ENCODE measurements around the gene PSMC3. TPM values are rescaled to one million over a fixed set of nuclear protein-coding genes. Genes with fewer than 3 reads are reported as not detected.

The PSMC3 gene
- total RNA-seq, 1 experiment from 2014 or later = 162 TPM

DNA sequence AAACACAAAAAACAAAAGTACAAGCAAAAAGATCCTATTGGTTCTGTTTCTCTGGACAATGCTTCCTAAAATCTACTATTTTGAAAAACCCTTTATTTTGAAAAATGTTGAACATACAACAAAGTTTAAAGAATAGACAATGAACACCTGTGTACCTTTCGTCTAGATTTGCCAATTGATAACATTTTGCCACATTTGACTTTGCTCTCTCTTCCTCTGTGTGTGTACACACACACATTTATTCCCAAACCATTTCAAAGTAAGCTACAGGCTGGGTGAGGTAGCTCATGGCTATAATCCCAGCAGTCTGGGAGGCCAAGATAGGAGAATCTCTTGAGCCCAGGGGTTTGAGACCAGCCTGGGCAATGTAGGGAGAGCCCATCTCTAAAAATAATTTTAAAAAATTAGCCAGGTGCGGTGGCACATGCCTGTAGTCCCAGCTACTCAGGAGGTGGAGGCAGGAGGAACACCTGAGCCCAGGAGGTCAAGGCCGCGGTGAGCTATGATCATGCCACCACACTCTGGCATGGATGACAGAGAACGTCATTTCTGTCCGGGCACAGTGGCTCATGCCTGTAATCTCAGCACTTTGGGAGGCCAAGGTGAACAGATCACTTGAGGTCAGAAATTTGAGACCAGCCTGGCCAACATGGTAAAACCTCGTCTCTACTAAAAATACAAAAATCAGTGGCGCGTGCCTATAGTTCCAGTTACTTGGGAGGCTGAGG lies 5.3 kb upstream of the PSMC3 start:
- TF ChIP-seq, protein P1, sequence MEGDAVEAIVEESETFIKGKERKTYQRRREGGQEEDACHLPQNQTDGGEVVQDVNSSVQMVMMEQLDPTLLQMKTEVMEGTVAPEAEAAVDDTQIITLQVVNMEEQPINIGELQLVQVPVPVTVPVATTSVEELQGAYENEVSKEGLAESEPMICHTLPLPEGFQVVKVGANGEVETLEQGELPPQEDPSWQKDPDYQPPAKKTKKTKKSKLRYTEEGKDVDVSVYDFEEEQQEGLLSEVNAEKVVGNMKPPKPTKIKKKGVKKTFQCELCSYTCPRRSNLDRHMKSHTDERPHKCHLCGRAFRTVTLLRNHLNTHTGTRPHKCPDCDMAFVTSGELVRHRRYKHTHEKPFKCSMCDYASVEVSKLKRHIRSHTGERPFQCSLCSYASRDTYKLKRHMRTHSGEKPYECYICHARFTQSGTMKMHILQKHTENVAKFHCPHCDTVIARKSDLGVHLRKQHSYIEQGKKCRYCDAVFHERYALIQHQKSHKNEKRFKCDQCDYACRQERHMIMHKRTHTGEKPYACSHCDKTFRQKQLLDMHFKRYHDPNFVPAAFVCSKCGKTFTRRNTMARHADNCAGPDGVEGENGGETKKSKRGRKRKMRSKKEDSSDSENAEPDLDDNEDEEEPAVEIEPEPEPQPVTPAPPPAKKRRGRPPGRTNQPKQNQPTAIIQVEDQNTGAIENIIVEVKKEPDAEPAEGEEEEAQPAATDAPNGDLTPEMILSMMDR (IDR thresholded peaks at IDR 0.05; ENCODE audit: unreplicated experiment) = no peak
- no TSS peak for BruUV-seq (replicated peaks)
- Mint-ChIP-seq H3K9me3 (ENCODE audit: unreplicated experiment) (no peaks in the 10 kb centered on the region), H3K36me3 (ENCODE audit: insufficient read depth, unreplicated experiment) (peaks cover under 1% of the 10 kb centered on the region), H3K27me3 (ENCODE audit: insufficient read depth, unreplicated experiment) (no peaks in the 10 kb centered on the region), H3K4me1 (ENCODE audit: insufficient read depth, unreplicated experiment) (no peaks in the 10 kb centered on the region), H3K27ac (ENCODE audit: low read depth, unreplicated experiment) (no peak overlapping the region), H3K4me3 (ENCODE audit: unreplicated experiment) (no peak overlapping the region)
- intact Hi-C loops (cut with micrococcal nuclease) = no loop called here
- DNase-seq (ENCODE audit: unreplicated experiment) = no peak
- ChIA-PET CTCF (interaction anchor here (0.7 kb wide), 1 partner anchor 16 kb away, joined by 3 read pairs; no protein-coding TSS in a partner anchor), POLR2A (interaction anchor here (0.8 kb wide), 1 partner anchor 12 kb away, joined by 5 read pairs; no protein-coding TSS in a partner anchor)

DNA sequence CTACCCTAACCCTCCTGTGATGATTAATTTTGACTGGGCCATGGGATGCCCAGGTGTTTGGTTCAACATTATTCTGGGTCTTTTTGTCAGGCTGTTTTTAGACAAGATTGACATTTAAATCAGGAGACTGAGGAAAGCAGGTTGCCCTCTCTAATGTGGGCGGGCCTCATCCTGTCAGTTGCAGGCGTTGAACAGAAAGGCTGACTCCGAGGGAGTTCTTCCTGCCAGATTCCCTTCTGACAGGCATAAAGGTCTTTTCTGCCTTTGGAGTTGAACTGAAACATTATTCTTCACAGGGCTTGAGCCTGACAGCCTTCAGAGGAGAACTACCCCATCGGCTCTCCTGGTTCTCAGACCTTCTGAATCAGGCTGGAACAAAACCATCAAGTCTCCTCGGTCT lies 4.3 kb upstream of the PSMC3 start:
- peaks cover 8% of the 10 kb centered on the region for H3K4me1 Mint-ChIP-seq (ENCODE audit: insufficient read depth, unreplicated experiment)
- no peaks in the 10 kb centered on the region for H3K9me3 Mint-ChIP-seq (ENCODE audit: unreplicated experiment)
- TF ChIP-seq, protein P1 (IDR thresholded peaks at IDR 0.05; ENCODE audit: unreplicated experiment) = no peak
- H3K36me3 Mint-ChIP-seq (ENCODE audit: insufficient read depth, unreplicated experiment) = peaks cover 9% of the 10 kb centered on the region
- CTCF ChIA-PET = no interaction called here
- POLR2A ChIA-PET = no interaction called here
- no peak for DNase-seq (ENCODE audit: unreplicated experiment)
- H3K4me3 Mint-ChIP-seq (ENCODE audit: unreplicated experiment) = no peak overlapping the region
- BruUV-seq (replicated peaks) = no TSS peak
- H3K27ac Mint-ChIP-seq (ENCODE audit: low read depth, unreplicated experiment) = no peak overlapping the region
- intact Hi-C loops (cut with micrococcal nuclease) = no loop called here
- no peaks in the 10 kb centered on the region for H3K27me3 Mint-ChIP-seq (ENCODE audit: insufficient read depth, unreplicated experiment)

DNA sequence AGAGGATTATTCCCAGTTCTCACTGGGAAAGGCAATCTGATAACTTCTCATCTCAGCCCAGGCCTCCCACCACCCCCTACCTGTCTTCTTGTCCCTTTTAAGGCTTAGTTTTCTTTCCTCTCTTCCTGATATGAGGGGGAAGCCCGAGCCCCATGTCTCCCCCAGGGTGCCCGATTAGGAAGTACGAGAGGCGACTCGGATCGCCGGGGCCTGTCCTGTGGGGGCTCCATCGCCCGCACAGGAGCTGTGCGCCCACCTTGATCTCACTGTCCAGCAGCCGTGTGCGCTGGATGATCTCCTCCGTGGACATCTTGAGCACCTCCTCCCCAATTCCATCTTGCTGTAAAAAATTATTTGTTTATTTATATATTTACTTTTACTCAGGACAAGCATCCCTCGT lies 628 bp downstream of the PSMC3 start:
- no peaks in the 10 kb centered on the region for H3K9me3 Mint-ChIP-seq (ENCODE audit: unreplicated experiment)
- TF ChIP-seq, protein P1 (IDR thresholded peaks at IDR 0.05; ENCODE audit: unreplicated experiment) = no peak
- peak overlapping the region; percentile 100 for H3K27ac Mint-ChIP-seq (ENCODE audit: low read depth, unreplicated experiment)
- H3K36me3 Mint-ChIP-seq (ENCODE audit: insufficient read depth, unreplicated experiment) = peaks cover 49% of the 10 kb centered on the region
- intact Hi-C loops (cut with micrococcal nuclease) = no loop called here
- ChIA-PET CTCF (interaction anchor here (1.1 to 2.7 kb wide), 3 partner anchors 13 to 18 kb away, joined by 5 to 8 read pairs (median 8); no protein-coding TSS in a partner anchor), POLR2A (interaction anchor here (0.6 to 4.4 kb wide), 9 partner anchors 9 to 177 kb away, joined by 3 to 75 read pairs (median 9); partner anchors contain the start of genes ACP2, PTPMT1 and SLC39A13)
- BruUV-seq (replicated peaks) = TSS peak; percentile 62
- peaks cover 17% of the 10 kb centered on the region for H3K4me1 Mint-ChIP-seq (ENCODE audit: insufficient read depth, unreplicated experiment)
- no peaks in the 10 kb centered on the region for H3K27me3 Mint-ChIP-seq (ENCODE audit: insufficient read depth, unreplicated experiment)
- peak overlapping the region; percentile 98 for H3K4me3 Mint-ChIP-seq (ENCODE audit: unreplicated experiment)
- DNase-seq (ENCODE audit: unreplicated experiment) = no peak

DNA sequence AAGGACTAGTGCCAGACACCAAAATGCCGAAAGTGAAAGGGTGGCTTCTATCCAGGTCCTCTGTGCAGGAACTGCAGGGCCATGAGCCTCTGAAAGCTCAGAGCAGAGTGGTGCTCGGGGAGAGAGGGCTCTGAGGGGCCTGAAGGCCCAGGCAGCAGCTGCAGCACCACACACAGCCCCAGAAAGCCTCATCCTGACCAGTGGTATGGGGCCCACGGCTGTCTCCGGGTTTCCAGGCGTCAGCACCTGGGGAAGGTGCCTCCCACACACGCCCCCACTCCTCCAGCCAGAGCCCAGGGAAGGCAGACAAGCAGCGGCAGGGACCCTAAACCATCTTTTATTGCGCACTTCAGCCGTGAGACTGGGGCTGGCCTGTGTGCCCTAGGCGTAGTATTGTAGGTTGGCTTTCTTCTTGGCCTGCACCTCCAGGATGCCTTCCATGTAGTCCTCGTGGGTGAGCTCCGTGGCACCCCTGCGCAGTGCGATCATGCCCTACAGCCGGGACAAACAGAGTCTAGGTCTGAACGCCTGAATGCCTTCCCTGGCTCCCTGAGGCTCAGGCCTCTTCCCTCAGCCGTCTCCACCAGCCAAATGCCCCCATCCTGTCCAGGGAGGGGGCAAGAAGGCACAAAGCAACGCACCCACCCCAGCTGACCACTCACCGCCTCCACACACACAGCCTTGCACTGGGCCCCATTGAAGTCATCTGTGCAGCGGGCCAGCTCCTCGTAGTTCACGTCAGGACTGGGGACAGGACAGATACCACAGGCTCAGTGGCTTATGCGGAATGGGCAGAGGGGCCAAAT lies 7.6 kb downstream of the PSMC3 start:
- Mint-ChIP-seq H3K27me3 (ENCODE audit: insufficient read depth, unreplicated experiment) (no peaks in the 10 kb centered on the region), H3K9me3 (ENCODE audit: unreplicated experiment) (no peaks in the 10 kb centered on the region), H3K4me1 (ENCODE audit: insufficient read depth, unreplicated experiment) (peaks cover 16% of the 10 kb centered on the region), H3K4me3 (ENCODE audit: unreplicated experiment) (no peak overlapping the region), H3K36me3 (ENCODE audit: insufficient read depth, unreplicated experiment) (peaks cover 77% of the 10 kb centered on the region), H3K27ac (ENCODE audit: low read depth, unreplicated experiment) (no peak overlapping the region)
- DNase-seq (ENCODE audit: unreplicated experiment) = no peak
- no TSS peak for BruUV-seq (replicated peaks)
- intact Hi-C loops (cut with micrococcal nuclease) = no loop called here
- ChIA-PET CTCF (no interaction called here), POLR2A (interaction anchor here (1.3 to 1.5 kb wide), 2 partner anchors 8 to 9 kb away, joined by 5 to 7 read pairs; partner anchors contain the start of gene PSMC3)
- TF ChIP-seq, protein P1 (IDR thresholded peaks at IDR 0.05; ENCODE audit: unreplicated experiment) = no peak

Data from MCF 10A (cell line).